Measurements from ENCODE around the gene R3HDM1.

DNA sequence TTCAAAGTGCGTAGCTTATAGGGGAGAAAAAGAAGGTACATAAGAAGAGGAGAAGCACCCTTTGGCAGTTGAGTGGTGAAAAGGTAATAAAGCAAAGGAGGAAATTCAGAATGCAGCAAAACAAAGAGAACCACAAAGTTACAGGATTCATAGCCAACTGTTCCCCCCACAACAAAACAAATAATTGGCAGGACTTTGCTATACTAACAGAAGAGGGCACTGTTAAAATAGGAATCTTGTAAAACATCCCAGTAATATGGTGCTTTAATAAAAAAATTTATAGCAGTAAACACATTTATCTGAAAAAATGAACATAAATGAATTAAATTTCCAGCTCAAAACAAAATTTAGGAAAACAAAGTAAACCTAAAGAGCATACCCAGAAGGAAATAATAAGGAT is 42.3 kb downstream of the R3HDM1 start:
- TF ChIP-seq CTCF (IDR thresholded peaks at IDR 0.05; ENCODE audit: poor library complexity) (no peak), EZH2 (IDR thresholded peaks at IDR 0.05; ENCODE audit: borderline replicate concordance) (no peak)
